Gastrocnemius medialis (tissue), 4 donors: ENCODE data around the gene JAG1.

ENCODE experiments used
- POLR2A ChIP-seq, 2 donors: fragments of 450-650 bp; IDR thresholded peaks; one replicate each; pipeline ENCODE4 v1.6.1; 2017; ENCODE audit warnings: antibody characterized with exemption in 2 of 2, mild to moderate bottlenecking in 2 of 2, moderate library complexity in 2 of 2
- TF ChIP-seq, protein P1 (sequence below), 5 experiments: fragments of 450-650 bp in 3 of 5; fragments of 200-600 bp in 2 of 5; sonication (generic) in 2 of 5; IDR thresholded peaks in 4 of 5; conservative IDR thresholded peaks in 1 of 5; 1 replicate in 4 of 5; 2 replicates in 1 of 5; pipeline ENCODE4 v1.5.1; 2016 to 2019; ENCODE audit warnings: antibody characterized with exemption in 5 of 5, mild to moderate bottlenecking in 3 of 5, moderate library complexity in 3 of 5

DNA sequence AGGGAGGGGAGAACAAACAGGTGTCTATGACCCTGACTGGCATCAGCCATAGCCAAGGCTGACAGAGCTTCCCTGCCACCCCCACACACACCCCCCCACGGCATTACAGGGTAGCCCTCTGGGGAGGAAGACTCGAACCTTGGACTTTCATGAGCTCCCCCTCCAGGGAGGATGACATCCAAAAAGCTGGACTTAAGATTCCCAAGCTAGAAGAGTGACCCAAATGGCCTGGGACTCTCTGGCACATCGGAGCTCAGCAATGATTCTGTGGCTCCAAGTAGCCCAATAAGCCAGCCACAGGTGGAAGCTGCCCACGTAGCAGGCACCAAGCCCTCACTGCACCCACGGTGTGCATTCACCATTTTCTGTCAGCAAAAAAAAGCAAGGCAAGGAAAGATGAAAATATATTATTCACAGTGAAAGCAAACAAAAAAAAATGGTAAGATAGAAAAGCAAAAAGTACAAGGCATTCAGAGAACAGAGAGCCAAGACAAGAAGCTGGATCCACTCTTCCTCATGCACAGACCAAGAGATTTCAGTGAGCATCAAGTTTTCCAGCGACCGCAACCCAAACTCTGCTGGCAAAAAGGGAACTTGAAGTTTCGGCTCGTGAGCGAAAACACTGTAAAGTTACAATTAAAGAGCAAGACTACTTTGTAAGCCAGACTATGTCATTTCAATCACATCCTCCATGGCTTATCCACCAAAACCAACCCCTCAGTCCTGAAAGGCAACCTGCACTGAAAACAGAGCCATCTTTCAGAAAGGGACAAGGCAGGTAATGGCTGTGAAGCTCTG, 10.9 kb downstream of the JAG1 start:
- TF ChIP-seq, protein P1, sequence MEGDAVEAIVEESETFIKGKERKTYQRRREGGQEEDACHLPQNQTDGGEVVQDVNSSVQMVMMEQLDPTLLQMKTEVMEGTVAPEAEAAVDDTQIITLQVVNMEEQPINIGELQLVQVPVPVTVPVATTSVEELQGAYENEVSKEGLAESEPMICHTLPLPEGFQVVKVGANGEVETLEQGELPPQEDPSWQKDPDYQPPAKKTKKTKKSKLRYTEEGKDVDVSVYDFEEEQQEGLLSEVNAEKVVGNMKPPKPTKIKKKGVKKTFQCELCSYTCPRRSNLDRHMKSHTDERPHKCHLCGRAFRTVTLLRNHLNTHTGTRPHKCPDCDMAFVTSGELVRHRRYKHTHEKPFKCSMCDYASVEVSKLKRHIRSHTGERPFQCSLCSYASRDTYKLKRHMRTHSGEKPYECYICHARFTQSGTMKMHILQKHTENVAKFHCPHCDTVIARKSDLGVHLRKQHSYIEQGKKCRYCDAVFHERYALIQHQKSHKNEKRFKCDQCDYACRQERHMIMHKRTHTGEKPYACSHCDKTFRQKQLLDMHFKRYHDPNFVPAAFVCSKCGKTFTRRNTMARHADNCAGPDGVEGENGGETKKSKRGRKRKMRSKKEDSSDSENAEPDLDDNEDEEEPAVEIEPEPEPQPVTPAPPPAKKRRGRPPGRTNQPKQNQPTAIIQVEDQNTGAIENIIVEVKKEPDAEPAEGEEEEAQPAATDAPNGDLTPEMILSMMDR (IDR thresholded peaks at IDR 0.05 in 4 of 5, conservative IDR thresholded peaks at IDR 0.05 in 1 of 5): no peak
- TF ChIP-seq POLR2A (IDR thresholded peaks at IDR 0.05): no peak
